Esophagus squamous epithelium (tissue), 4 donors: ENCODE data around the gene HOXA11.

ENCODE experiments used
- POLR2A ChIP-seq, 4 donors: fragments of 450-650 bp; IDR thresholded peaks; one replicate each; pipeline ENCODE4 v1.6.1; 2017; ENCODE audit warnings: antibody characterized with exemption in 4 of 4, mild to moderate bottlenecking in 4 of 4, moderate library complexity in 3 of 4
- TF ChIP-seq, protein P1 (sequence below), 6 experiments: fragments of 450-650 bp in 4 of 6; fragments of 200-600 bp in 2 of 6; sonication (generic) in 2 of 6; IDR thresholded peaks; one replicate each; pipeline ENCODE4 v1.5.1; 2016 to 2019; ENCODE audit warnings: antibody characterized with exemption in 6 of 6, mild to moderate bottlenecking in 4 of 6, moderate library complexity in 4 of 6

DNA sequence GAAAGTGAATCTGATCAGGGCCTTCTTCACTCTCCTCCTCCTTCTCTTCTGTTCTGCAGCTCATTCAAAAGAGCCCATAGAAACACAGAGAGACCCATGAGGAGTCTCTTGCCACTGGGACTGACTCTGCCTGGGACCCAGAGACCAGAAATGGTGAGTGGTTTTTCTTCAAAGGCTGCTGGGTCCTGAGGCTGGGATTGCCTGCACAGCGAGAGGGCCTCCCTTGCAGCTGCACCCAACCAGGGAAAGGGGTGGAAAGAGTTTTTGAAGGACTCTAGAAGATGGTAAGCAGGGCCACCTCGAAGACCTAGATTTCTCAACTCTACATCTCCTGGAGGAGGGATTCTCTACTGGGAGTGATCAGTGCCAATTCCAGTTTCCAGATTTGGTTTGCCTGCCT is 30.3 kb upstream of the HOXA11 start:
- TF ChIP-seq, protein P1, sequence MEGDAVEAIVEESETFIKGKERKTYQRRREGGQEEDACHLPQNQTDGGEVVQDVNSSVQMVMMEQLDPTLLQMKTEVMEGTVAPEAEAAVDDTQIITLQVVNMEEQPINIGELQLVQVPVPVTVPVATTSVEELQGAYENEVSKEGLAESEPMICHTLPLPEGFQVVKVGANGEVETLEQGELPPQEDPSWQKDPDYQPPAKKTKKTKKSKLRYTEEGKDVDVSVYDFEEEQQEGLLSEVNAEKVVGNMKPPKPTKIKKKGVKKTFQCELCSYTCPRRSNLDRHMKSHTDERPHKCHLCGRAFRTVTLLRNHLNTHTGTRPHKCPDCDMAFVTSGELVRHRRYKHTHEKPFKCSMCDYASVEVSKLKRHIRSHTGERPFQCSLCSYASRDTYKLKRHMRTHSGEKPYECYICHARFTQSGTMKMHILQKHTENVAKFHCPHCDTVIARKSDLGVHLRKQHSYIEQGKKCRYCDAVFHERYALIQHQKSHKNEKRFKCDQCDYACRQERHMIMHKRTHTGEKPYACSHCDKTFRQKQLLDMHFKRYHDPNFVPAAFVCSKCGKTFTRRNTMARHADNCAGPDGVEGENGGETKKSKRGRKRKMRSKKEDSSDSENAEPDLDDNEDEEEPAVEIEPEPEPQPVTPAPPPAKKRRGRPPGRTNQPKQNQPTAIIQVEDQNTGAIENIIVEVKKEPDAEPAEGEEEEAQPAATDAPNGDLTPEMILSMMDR (IDR thresholded peaks at IDR 0.05): no peak
- TF ChIP-seq POLR2A (IDR thresholded peaks at IDR 0.05): no peak
